SIG-M5 treated with dmso at 0.1 percent for 504 hours (cell line): ENCODE data around the gene TTC28.

Experiments used
- DNase-seq: peaks from one replicate; lab custom pipeline; 2025; ENCODE audit not compliant: unreplicated experiment; lab: John Stamatoyannopoulos, UW

TTC28 gene

GRCh38 chr22:28027453-28028448, 651.9 kb downstream of the TTC28 start:
- no peak for DNase-seq

DNA sequence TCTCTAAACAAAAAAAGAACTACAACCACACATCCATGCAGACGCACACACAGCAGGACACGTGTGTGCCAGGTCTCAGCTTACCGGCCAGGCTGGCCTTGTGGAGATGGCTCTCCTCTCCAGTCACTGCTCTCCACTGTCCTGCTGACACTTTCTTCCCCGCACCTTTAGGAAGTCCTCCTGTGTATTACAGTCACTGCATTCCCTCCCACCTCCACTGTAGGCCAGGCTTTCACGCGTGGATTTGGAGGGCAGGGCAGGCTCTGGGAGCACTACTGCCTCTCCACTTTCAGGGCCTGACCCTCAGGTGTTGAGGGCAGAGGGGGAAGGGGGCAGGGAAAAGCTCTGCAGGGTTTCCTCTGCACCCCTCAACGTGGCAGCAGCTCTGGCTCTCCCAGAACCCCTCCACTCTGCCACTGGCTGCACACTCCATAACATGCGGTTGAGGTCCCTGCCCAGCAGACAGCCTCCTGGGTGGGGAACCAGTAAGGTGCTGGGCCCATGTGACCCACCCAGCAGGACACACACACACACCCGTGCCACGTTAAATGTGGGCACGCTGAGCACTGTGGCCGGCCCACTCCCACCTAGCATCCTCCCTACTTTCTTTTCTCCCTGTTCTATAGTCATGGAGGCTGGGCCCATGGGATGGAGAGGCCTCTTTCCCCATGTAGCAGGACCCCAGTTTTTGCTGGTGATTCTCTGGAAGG, 653.6 kb downstream of the TTC28 start:
- DNase-seq, result no peak

GRCh38 chr22:28025333-28025732, 654.3 kb downstream of the TTC28 start:
- DNase-seq, result no peak

GRCh38 chr22:28024422-28024888, 655.2 kb downstream of the TTC28 start:
- DNase-seq, result no peak

GRCh38 chr22:28023774-28024173, 655.9 kb downstream of the TTC28 start:
- no peak for DNase-seq

- DNase-seq, result no peak
Observed at GRCh38 chr22:28023036-28023435, 656.6 kb downstream of the TTC28 start.

- no peak for DNase-seq
Observed at GRCh38 chr22:28021998-28022660, 657.5 kb downstream of the TTC28 start.

DNA sequence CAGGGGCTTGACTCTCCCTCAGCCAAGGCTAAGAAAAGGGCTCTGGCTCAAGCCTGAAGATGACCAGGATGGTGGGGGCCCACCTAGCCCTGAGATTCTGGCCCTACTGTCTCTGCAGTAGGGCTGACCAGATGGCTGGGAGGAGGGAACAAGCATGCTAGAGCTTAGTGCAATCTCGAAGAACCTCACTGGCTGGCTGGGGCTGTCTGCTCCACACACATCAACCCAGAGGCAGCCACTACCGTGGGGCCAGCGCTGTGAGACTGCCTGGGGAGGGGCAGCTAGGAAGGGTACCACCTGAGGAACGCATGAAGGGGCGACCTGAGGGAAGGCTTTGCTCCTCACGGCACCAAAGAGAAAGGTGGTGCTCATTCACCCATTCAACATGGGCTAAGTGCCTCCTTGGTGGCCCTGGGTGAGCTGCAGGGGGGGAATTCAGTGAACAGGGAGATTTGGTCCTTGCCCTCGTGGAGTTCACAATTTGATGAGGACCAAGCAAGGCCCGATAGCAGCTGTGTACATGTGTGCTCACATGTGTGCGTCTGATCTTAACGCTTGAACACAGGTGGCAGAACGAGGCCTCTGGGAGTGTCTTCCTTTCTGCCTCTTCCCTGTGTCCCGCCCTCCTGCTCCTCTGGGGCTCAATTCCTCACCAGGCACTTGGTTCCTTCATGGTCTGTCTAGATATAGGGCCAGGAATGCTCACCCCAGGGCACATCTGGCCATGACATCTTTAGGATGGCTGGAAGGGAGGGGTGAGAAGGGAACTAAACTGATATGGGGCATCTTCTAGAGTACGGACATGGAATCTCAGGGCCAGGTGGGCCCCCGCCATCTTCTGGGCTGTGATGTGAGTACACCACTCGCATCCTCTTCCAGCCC, 658.3 kb downstream of the TTC28 start:
- DNase-seq, result no peak

- DNase-seq, result peak; percentile 17
Observed at GRCh38 chr22:28019881-28020861, 659.5 kb downstream of the TTC28 start.

DNA sequence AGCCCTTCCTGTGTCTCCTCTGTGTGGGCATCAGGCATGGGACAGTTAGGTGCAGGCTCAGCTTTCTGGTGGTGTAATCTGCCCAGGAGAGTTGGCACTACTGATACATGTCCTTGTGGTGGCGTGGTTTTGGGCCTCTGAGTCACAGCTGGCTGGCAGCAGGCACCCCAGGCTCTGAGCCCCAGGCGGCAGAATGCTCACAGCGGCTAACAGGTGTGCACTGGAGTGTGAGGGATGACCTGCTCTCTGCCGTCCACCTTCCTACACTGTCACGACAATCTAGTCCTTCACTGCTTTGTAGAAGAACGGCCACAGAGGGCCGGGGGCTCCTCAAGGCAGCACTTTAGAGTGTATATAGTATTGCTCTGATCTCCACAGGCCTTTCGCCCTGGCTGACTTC, 660.3 kb downstream of the TTC28 start:
- DNase-seq, result no peak

DNA sequence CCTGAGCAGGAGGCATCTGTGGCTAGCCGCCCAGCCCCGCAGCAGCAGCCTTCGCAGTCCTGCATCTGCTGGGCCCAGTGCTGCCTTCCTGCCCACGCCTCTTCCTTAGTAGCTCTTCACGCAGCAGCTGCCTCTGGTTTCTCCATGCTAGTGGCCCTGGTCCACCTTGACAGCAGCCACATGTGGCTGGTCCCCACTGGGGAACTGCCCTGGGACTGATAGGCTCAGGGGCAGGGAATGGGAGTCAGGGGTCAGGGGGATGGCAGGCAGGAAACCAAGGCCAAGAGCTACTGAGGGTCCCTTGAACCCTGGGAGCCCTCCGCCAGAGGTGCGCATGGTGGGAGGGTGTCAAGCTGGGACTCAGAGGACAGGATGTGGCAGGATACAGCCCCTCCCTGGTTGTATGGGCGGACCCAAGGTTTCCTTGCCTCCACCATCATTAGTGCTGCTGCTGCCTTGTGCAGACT, 661.1 kb downstream of the TTC28 start:
- no peak for DNase-seq

DNA sequence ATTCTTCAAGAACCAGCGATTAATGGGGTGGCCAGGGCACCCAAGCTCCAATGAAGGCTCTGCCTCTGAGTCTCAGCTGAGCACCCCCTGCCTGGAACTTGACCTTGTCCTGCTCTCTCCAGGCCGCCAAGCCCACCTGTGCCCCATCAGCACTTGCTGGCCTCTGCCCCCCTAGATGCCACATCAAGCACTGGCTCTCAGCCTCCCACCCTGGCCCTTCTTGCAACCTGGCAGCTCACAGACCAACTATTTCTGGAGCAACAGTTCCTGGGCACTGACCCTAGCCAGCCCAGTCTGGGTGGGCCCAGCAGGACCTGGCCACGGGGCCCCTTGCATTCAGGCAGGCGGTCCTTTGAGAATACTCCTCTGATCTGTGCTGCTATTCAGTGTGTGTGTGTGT, 661.8 kb downstream of the TTC28 start:
- no peak for DNase-seq

DNA sequence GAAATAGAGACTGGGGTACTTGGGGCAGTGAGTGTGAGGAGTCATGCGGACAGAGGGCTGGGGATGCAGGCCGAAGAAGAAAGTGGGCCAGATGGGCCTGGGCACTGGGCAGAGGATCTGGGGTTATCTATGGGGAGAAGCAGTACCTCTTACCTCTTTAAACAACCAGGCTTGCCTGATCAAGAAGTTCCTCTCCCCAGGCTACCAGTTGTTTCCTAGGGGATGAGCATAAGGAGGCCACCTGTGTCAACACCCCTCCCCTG, 662.2 kb downstream of the TTC28 start:
- DNase-seq, result no peak

DNA sequence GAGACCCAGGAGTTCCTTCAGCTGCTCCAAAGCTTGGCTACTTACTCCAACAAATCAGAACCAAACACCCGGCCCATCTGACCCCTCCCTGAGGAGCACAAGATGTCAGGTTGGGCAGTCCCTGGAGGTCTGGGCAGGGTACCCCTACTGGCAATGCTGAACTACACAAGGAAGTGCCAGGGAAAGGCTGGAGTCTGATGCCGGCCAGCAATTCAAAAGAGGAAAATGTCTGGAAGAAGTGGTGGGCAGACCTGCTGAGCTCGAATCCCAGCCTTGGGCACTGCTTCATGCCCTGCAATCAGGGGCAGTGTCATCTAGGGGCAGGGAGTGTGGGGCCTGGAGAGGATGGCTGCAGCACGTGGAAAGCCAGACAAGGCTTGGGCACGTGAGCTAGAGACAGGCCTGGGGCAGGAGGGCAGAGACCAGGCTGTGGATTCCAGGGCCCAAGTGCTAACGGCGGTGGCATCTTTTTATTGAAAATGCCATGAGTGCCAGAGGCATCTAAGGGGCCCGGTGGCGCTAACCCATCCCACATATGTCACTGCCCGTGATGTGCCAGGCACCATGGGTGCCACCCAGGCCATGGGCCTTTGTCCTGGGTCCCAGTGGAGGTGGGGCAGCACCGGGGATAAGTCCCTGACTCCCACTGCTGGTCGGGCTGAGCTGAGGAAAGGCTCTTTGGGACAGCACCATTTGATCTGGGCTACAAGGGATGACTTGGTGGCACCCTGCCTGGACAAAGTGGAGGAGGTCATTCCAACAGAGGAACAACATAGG, 662.7 kb downstream of the TTC28 start:
- DNase-seq, result no peak

DNA sequence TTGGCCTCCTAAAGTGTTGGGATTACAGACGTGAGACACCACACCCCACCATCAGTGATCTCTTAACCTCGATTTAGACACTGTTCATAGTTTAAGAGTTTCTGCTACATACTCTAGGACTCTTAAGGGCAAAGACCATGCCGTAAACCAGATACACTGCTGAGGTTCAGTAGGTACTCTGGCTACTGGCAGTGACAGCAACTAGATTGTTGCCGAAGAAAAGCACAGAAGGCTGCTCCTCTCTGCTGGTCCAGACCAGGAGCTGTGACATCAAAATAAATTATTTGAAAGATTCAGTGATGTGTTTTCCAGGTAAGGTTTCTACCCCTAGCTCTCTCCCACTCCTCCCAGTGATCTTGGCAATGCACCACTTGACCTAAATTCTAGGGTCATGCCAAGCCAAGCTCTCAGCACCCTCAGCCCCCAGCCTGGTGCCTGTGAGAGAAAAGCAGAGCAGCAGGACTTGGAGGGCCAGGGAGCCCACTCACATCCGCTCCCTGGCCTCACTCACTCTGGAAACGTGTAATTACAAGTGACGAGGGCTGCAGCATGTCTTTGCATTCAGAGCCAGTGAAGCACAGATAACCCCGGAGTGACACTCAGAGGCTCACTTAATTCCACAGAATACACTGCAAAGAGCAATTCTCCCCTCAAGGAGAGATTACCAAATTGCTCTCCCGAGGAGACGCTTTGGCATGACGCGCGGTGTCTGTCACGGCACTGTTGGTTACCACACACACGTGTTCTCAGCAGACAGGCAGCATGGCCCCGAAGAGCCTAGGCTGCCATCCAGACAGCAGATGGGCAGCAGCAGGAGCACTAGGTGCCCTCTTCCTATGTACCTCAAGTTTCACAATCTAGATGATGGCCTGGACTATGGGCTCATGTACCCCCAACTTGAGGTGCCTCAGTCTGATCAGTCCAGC, 663.7 kb downstream of the TTC28 start:
- no peak for DNase-seq

DNA sequence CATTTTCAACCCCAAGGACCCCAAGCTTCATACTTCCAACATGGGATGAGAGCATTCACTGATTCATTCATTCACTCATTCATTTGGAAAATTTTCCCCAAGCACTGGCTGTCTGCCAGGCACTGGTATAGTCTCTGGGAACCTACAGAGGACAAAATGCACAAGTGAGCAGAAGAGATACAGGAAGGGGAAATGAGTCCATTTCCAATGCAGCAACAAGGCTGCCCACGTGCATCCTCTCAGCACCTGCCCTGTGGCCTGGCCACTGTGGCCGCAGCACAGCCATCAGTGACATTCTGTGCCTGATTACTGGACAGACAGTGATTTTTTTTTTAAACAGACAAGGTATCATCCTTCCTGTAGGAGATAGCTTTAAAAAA, 664.6 kb downstream of the TTC28 start:
- DNase-seq, result no peak

DNA sequence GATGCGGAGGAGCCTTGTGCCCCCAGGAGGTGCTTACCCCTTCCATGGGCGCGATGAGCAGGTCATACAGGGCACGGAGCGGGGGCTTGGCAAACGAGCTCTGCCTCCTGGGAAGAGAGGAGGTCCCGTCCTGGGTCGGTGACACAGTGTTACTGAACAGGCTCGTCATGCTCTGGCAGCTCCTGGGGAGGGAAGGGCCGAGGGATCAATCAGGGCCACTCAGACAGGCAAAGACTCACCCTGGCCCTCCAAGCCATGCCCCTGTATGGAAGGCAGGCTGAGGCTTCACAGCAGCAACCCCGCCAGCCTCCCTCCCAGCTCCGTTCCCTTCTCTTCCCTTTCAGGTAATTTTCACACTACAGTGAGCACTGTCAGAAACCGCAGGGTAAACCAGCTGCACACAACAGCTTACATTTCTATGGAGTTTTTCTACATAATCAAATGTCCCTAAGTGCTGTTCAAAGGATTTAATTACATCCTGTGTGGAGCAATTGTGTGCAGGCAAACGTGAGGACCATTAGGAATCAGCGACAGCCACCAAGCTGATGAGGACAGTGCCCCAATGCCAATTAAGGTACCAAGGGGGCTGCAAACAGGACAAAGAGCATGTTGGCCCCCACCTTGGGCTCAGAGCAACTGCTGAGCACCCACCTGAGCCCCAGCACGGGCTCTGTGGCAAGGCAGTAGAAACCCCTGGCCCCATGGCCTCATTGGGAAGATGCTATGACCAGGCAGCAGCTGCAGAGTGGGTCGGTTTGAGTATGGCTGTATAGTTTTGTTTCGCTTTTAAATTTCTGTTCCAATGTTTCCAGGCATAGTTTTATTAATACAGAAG, 665.2 kb downstream of the TTC28 start:
- DNase-seq, result no peak
